Stimulated activated CD8-positive, alpha-beta memory T cell treated with anti-CD3 and anti-CD28 coated beads, Interleukin-2, amount 100 ng/mL, for 1 hour (primary cell): ENCODE results near the gene DSCAML1.

Source experiments
- DNase-seq, 2 donors: peaks; one replicate each; pipeline ENCODE4 v3.0.0-alpha.2; 2020; ENCODE audit warnings: low read depth in 2 of 2

DSCAML1 gene

GRCh38 chr11:117639601-117640000 is 157.4 kb downstream of the DSCAML1 start:
- DNase-seq = no peak

- DNase-seq = no peak
Measured at GRCh38 chr11:117638911-117639543, 158.0 kb downstream of the DSCAML1 start.

GRCh38 chr11:117634756-117635603 is 162.0 kb downstream of the DSCAML1 start:
- DNase-seq = no peak

GRCh38 chr11:117633976-117634755 is 162.8 kb downstream of the DSCAML1 start:
- DNase-seq = no peak

- no peak for DNase-seq
Measured at GRCh38 chr11:117633186-117633754, 163.7 kb downstream of the DSCAML1 start.

GRCh38 chr11:117632306-117632705 is 164.7 kb downstream of the DSCAML1 start:
- no peak for DNase-seq

GRCh38 chr11:117631336-117632140 is 165.5 kb downstream of the DSCAML1 start:
- no peak for DNase-seq

- DNase-seq = no peak
Measured at GRCh38 chr11:117629891-117630538, 167.0 kb downstream of the DSCAML1 start.

- no peak for DNase-seq
Measured at GRCh38 chr11:117629146-117629545, 167.9 kb downstream of the DSCAML1 start.

GRCh38 chr11:117627259-117627658 is 169.8 kb downstream of the DSCAML1 start:
- no peak for DNase-seq

- no peak for DNase-seq
Measured at GRCh38 chr11:117626576-117626975, 170.4 kb downstream of the DSCAML1 start.

GRCh38 chr11:117625237-117625636 is 171.8 kb downstream of the DSCAML1 start:
- DNase-seq = no peak

- no peak for DNase-seq
Measured at GRCh38 chr11:117623831-117624271, 173.2 kb downstream of the DSCAML1 start.

GRCh38 chr11:117621226-117621625 is 175.8 kb downstream of the DSCAML1 start:
- no peak for DNase-seq

GRCh38 chr11:117620659-117621058 is 176.4 kb downstream of the DSCAML1 start:
- no peak for DNase-seq

GRCh38 chr11:117620086-117620485 is 176.9 kb downstream of the DSCAML1 start:
- DNase-seq = no peak

GRCh38 chr11:117619661-117620060 is 177.4 kb downstream of the DSCAML1 start:
- DNase-seq = no peak

- DNase-seq = no peak
Measured at GRCh38 chr11:117618982-117619355, 178.0 kb downstream of the DSCAML1 start.

- DNase-seq = no peak
Measured at GRCh38 chr11:117618302-117618981, 178.6 kb downstream of the DSCAML1 start.

GRCh38 chr11:117616979-117617378 is 180.0 kb downstream of the DSCAML1 start:
- no peak for DNase-seq
